GM23338 (cell line): ENCODE results near the gene ABHD15. TPM values are rescaled to one million over a fixed set of nuclear protein-coding genes. Genes with fewer than 3 reads are reported as not detected.
"Not testable (repeated sequence)": the region's sequence is repeated elsewhere in the genome, so short reads cannot be mapped to it uniquely, and the experiment has no call there.

Source experiments
- ATAC-seq: fragments of 200-7000 bp; cut with Tn5 transposase; 3 replicates; pipeline ENCODE4 v1.9.1; 2020
- DNase-seq: peaks from one replicate; pipeline ENCODE4 v3.0.0-alpha.2; 2015; ENCODE audit warnings: low spot score
- H2AFZ ChIP-seq: fragments of 200-600 bp; sonication (generic); 2 replicates; pipeline ENCODE4 v1.8.0; 2016; ENCODE audit warnings: antibody characterized with exemption, mild to moderate bottlenecking, moderate library complexity
- H3F3A ChIP-seq: fragments of 200-600 bp; sonication (generic); replicated peaks from 2 replicates; pipeline ENCODE4 v1.8.0; 2017; ENCODE audit warnings: antibody characterized with exemption, mixed run types, low read depth
- H3K27ac ChIP-seq: fragments of 200-600 bp; sonication (generic); 2 replicates; pipeline ENCODE4 v1.6.1; 2016; ENCODE audit warnings: low read depth
- H3K27me3 ChIP-seq: fragments of 200-600 bp; sonication (generic); 2 replicates; pipeline ENCODE4 v1.8.0; 2016; ENCODE audit warnings: mild to moderate bottlenecking, mixed run types, moderate library complexity; ENCODE audit not compliant: insufficient read depth
- H3K36me3 ChIP-seq: fragments of 200-600 bp; sonication (generic); 2 replicates; pipeline ENCODE4 v1.8.0; 2016; ENCODE audit warnings: mild to moderate bottlenecking; ENCODE audit not compliant: insufficient read depth
- H3K4me1 ChIP-seq: fragments of 200-600 bp; sonication (generic); 2 replicates; pipeline ENCODE4 v1.8.0; 2016; ENCODE audit warnings: mild to moderate bottlenecking, moderate library complexity; ENCODE audit not compliant: insufficient read depth
- H3K4me2 ChIP-seq: fragments of 200-600 bp; sonication (generic); 2 replicates; pipeline ENCODE4 v1.7.1; 2017; ENCODE audit warnings: mixed run types
- H3K4me3 ChIP-seq: fragments of 200-600 bp; sonication (generic); 2 replicates; pipeline ENCODE4 v1.6.1; 2016; ENCODE audit warnings: mixed run types
- H3K79me2 ChIP-seq: fragments of 200-600 bp; sonication (generic); replicated peaks from 2 replicates; pipeline ENCODE4 v1.8.0; 2017; ENCODE audit warnings: mild to moderate bottlenecking; ENCODE audit not compliant: insufficient read depth
- H3K9me2 ChIP-seq: fragments of 200-600 bp; sonication (generic); 2 replicates; pipeline ENCODE4 v1.8.0; 2017; ENCODE audit not compliant: insufficient read depth
- H4K20me1 ChIP-seq: fragments of 200-600 bp; sonication (generic); replicated peaks from 2 replicates; pipeline ENCODE4 v1.8.0; 2017; ENCODE audit warnings: mild to moderate bottlenecking; ENCODE audit not compliant: insufficient read depth
- H3K27ac Mint-ChIP-seq: 2 replicates; pipeline ENCODE4 v1.8.0; 2020; ENCODE audit warnings: inconsistent platforms, mild to moderate bottlenecking, moderate library complexity, mixed read lengths
- H3K27me3 Mint-ChIP-seq: 3 replicates; pipeline ENCODE4 v1.8.0; 2022; ENCODE audit warnings: low read depth, mild to moderate bottlenecking, moderate library complexity, mixed read lengths, inconsistent platforms; ENCODE audit not compliant: insufficient read depth, poor library complexity
- H3K36me3 Mint-ChIP-seq: 3 replicates; pipeline ENCODE4 v1.8.0; 2021; ENCODE audit warnings: low read depth, mild to moderate bottlenecking, inconsistent platforms, moderate library complexity, mixed read lengths
- H3K4me1 Mint-ChIP-seq: 3 replicates; pipeline ENCODE4 v1.8.0; 2020; ENCODE audit warnings: mild to moderate bottlenecking, inconsistent platforms, mixed read lengths
- H3K4me3 Mint-ChIP-seq: 3 replicates; pipeline ENCODE4 v1.8.0; 2021; ENCODE audit warnings: moderate library complexity, mild to moderate bottlenecking, inconsistent platforms, mixed read lengths
- H3K9me3 Mint-ChIP-seq: 3 replicates; pipeline ENCODE4 v1.8.0; 2020; ENCODE audit warnings: moderate library complexity, mild to moderate bottlenecking, inconsistent platforms, mixed read lengths
- JUNB ChIP-seq: IDR thresholded peaks from one replicate; pipeline ENCODE4 v1.6.1; 2016; ENCODE audit warnings: antibody characterized with exemption; ENCODE audit not compliant: unreplicated experiment
- STAT1 ChIP-seq: IDR thresholded peaks from one replicate; pipeline ENCODE4 v1.6.1; 2016; ENCODE audit warnings: antibody characterized with exemption; ENCODE audit not compliant: unreplicated experiment
- ZNF331 ChIP-seq: fragments of 250-450 bp; sonication (Bioruptor Pico); IDR thresholded peaks from 2 replicates; pipeline ENCODE4 v1.5.0; 2020; ENCODE audit warnings: low read depth, mild to moderate bottlenecking, moderate library complexity
- polyA plus RNA-seq: library from polyadenylated mRNA; unstranded; fragments of >200 nt; fragmentation: Nextera tagmentation; extraction: Ambion mirVana; gene quantifications from 2 replicates; pipeline ENCODE4 v1.2.1, GENCODE V29; 2016
- total RNA-seq: library from RNA; depleted of rRNA; stranded (reverse); fragments of >200 nt; shearing (Covaris generic); gene quantifications from 2 replicates; pipeline ENCODE4 v1.2.3, GENCODE V29; 2014
- TF ChIP-seq, protein P1 (sequence below), 2 experiments: fragments of 200-600 bp in 1 of 2; sonication (generic) in 1 of 2; conservative IDR thresholded peaks; 2 replicates each; pipeline versions ENCODE4 v1.5.1 to v1.6.1; 2016 to 2017; ENCODE audit warnings: antibody characterized with exemption in 2 of 2, low read depth in 2 of 2, mild to moderate bottlenecking in 2 of 2, moderate library complexity in 1 of 2
- TF ChIP-seq, protein P2 (sequence below): IDR thresholded peaks from one replicate; pipeline ENCODE4 v1.6.1; 2018; ENCODE audit warnings: antibody characterized with exemption; ENCODE audit not compliant: unreplicated experiment

ABHD15 gene
- total and polyA plus RNA-seq, 2 experiments from 2014 or later, result 0.27 to 2.5 TPM

DNA sequence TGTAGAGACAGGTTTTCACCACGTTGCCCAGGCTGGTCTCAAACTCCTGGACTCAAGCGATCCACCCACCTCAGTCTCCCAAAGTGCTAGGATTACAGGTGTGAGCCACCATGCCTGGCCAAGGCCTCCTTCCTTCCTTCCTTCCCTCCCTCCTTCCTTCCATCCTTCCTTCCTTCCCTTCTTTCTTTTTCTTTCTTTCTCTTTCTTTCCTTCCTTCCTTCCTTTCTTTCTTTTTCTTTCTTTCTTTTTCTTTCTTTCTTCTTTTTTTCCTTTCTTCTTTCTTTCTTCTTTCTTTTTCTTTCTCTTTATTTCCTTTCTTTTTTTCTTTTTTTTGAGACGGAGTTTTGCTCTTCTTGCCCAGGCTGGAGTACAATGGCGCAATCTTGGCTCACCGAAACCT is 8.7 kb downstream of the ABHD15 start:
- not testable (repeated sequence) for H3K27ac Mint-ChIP-seq, H4K20me1 ChIP-seq, H3K27me3 Mint-ChIP-seq, H3K4me2 ChIP-seq, H3K27me3 ChIP-seq, ATAC-seq, H2AFZ ChIP-seq, H3K4me1 Mint-ChIP-seq, H3K79me2 ChIP-seq, H3K9me2 ChIP-seq, H3K36me3 Mint-ChIP-seq, H3F3A ChIP-seq, H3K4me1 ChIP-seq, H3K27ac ChIP-seq, DNase-seq, H3K9me3 Mint-ChIP-seq, H3K36me3 ChIP-seq, H3K4me3 ChIP-seq, H3K4me3 Mint-ChIP-seq

DNA sequence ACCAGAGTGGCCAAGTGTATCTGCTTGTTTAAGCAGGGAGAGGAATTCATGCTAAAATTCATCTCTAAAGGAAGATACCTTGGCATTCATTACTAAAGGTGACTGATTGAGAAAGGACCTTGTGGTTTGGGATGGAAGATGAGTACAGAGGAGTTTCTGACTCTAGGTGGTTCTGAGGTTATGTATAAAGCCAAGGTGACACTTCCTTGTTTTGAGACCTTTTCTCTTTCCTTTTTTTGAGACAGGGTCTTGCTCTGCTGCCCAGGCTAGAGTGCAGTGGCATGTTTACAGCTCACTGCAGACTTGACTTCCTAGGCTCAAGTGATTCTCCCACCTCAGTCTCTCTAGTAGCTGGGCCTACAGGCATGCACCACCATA is 9.1 kb downstream of the ABHD15 start:
- Histone ChIP-seq H3F3A (no peaks in the 10 kb centered on the region), H3K9me2 (no peaks in the 10 kb centered on the region), H4K20me1 (no peaks in the 10 kb centered on the region), H3K36me3 (no peaks in the 10 kb centered on the region), H3K4me3 (no peak overlapping the region), H3K4me1 (no peaks in the 10 kb centered on the region), H3K27ac (no peak overlapping the region), H3K4me2 (no peak overlapping the region), H2AFZ (no peak overlapping the region), H3K79me2 (no peaks in the 10 kb centered on the region), H3K27me3 (no peaks in the 10 kb centered on the region)
- no peaks in the 10 kb centered on the region; the same call in 2 of the 3 replicates for H3K36me3 Mint-ChIP-seq
- no peaks in the 10 kb centered on the region for H3K9me3 Mint-ChIP-seq
- TF ChIP-seq ZNF331 (CRISPR knock-in tag), result no peak
- TF ChIP-seq, protein P1, sequence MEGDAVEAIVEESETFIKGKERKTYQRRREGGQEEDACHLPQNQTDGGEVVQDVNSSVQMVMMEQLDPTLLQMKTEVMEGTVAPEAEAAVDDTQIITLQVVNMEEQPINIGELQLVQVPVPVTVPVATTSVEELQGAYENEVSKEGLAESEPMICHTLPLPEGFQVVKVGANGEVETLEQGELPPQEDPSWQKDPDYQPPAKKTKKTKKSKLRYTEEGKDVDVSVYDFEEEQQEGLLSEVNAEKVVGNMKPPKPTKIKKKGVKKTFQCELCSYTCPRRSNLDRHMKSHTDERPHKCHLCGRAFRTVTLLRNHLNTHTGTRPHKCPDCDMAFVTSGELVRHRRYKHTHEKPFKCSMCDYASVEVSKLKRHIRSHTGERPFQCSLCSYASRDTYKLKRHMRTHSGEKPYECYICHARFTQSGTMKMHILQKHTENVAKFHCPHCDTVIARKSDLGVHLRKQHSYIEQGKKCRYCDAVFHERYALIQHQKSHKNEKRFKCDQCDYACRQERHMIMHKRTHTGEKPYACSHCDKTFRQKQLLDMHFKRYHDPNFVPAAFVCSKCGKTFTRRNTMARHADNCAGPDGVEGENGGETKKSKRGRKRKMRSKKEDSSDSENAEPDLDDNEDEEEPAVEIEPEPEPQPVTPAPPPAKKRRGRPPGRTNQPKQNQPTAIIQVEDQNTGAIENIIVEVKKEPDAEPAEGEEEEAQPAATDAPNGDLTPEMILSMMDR (conservative IDR thresholded peaks at IDR 0.05; ENCODE audit: low read depth in 2 of 2), result no peak
- TF ChIP-seq, protein P2, sequence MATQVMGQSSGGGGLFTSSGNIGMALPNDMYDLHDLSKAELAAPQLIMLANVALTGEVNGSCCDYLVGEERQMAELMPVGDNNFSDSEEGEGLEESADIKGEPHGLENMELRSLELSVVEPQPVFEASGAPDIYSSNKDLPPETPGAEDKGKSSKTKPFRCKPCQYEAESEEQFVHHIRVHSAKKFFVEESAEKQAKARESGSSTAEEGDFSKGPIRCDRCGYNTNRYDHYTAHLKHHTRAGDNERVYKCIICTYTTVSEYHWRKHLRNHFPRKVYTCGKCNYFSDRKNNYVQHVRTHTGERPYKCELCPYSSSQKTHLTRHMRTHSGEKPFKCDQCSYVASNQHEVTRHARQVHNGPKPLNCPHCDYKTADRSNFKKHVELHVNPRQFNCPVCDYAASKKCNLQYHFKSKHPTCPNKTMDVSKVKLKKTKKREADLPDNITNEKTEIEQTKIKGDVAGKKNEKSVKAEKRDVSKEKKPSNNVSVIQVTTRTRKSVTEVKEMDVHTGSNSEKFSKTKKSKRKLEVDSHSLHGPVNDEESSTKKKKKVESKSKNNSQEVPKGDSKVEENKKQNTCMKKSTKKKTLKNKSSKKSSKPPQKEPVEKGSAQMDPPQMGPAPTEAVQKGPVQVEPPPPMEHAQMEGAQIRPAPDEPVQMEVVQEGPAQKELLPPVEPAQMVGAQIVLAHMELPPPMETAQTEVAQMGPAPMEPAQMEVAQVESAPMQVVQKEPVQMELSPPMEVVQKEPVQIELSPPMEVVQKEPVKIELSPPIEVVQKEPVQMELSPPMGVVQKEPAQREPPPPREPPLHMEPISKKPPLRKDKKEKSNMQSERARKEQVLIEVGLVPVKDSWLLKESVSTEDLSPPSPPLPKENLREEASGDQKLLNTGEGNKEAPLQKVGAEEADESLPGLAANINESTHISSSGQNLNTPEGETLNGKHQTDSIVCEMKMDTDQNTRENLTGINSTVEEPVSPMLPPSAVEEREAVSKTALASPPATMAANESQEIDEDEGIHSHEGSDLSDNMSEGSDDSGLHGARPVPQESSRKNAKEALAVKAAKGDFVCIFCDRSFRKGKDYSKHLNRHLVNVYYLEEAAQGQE, result no peak
- TF ChIP-seq STAT1, result no peak
- no peak for TF ChIP-seq JUNB
- H3K27ac Mint-ChIP-seq, result no peak overlapping the region
- peaks cover 8% of the 10 kb centered on the region for H3K27me3 Mint-ChIP-seq
- ATAC-seq (no peak), DNase-seq (no peak)
- H3K4me3 Mint-ChIP-seq, result no peak overlapping the region
- peaks cover 2% of the 10 kb centered on the region; the same call in 1 of the 3 replicates for H3K4me1 Mint-ChIP-seq
